22Rv1 (cell line): Measurements from ENCODE around the gene MICU2.

Source experiments
- CTCF ChIP-seq: fragments of 450-650 bp; IDR thresholded peaks from 2 replicates; pipeline ENCODE4 v1.5.1; 2017; ENCODE audit warnings: mild to moderate bottlenecking
- ZFX ChIP-seq: fragments of 450-650 bp; IDR thresholded peaks from 2 replicates; pipeline ENCODE4 v1.6.1; 2017; ENCODE audit warnings: antibody characterized with exemption, borderline replicate concordance

- TF ChIP-seq CTCF (no peak), ZFX (no peak)
Observed at GRCh38 chr13:21450936-21451335, 153.0 kb downstream of the MICU2 start.
